H1 (cell line): ENCODE data around the gene ARHGEF38. TPM values are rescaled to one million over a fixed set of nuclear protein-coding genes. Genes with fewer than 3 reads are reported as not detected.

ENCODE experiments used
- CTCF ChIA-PET: fragments of 300-600 bp; sonication (Branson Sonifier 250); formaldehyde crosslinking; loops from one replicate; lab custom pipeline; 2021; ENCODE audit not compliant: partially characterized antibody; lab: Charles Lee
- POLR2A ChIA-PET: fragments of 300-600 bp; sonication (Branson Sonifier 250); formaldehyde crosslinking; loops from one replicate; lab custom pipeline; 2021; ENCODE audit warnings: inconsistent platforms; ENCODE audit not compliant: partially characterized antibody; lab: Charles Lee
- DNase-seq, 2 experiments: peaks; one replicate each; pipeline versions ENCODE4 v3.0.0 to v3.0.0-alpha.2; 2010 to 2022; ENCODE audit warnings: low spot score in 2 of 2, low read depth in 1 of 2, mixed read lengths in 1 of 2
- FAIRE-seq: peaks from 2 replicates; lab custom pipeline; 2011; peaks lifted over from hg19 to GRCh38; lab: Jason Lieb, UNC
- H2AFZ ChIP-seq: 2 replicates; pipeline ENCODE4 v1.8.1; 2012; ENCODE audit warnings: low read length, inconsistent platforms
- H2AK5ac ChIP-seq: 2 replicates; pipeline ENCODE4 v1.6.1; 2013; ENCODE audit warnings: low read depth, low read length
- H2BK120ac ChIP-seq: replicated peaks from 2 replicates; pipeline ENCODE3; 2013; ENCODE audit warnings: low read depth, low read length, inconsistent platforms
- H2BK12ac ChIP-seq: 2 replicates; pipeline ENCODE4 v1.6.1; 2013; ENCODE audit warnings: low read depth, low read length
- H2BK15ac ChIP-seq: 2 replicates; pipeline ENCODE4 v1.6.1; 2013; ENCODE audit warnings: low read length
- H2BK20ac ChIP-seq: 2 replicates; pipeline ENCODE4 v1.6.1; 2013; ENCODE audit warnings: low read length
- H2BK5ac ChIP-seq: 2 replicates; pipeline ENCODE4 v1.6.1; 2013; ENCODE audit warnings: low read depth, low read length
- H3K14ac ChIP-seq: 2 replicates; pipeline ENCODE4 v1.6.1; 2013; ENCODE audit warnings: inconsistent platforms; ENCODE audit not compliant: insufficient read length
- H3K18ac ChIP-seq: 2 replicates; pipeline ENCODE4 v1.6.1; 2013; ENCODE audit warnings: low read length; ENCODE audit errors: extremely low read depth
- H3K23ac ChIP-seq: 2 replicates; pipeline ENCODE4 v1.6.1; 2013; ENCODE audit warnings: inconsistent platforms; ENCODE audit not compliant: insufficient read length
- H3K23me2 ChIP-seq: 2 replicates; pipeline ENCODE4 v1.6.1; 2013; ENCODE audit warnings: low read depth, low read length
- H3K27ac ChIP-seq: 2 replicates; pipeline ENCODE4 v1.6.1; 2011; ENCODE audit warnings: low read depth, low read length, inconsistent platforms
- H3K27me3 ChIP-seq, 4 experiments: replicated peaks in 1 of 4; 1 replicate in 1 of 4; 2 replicates in 3 of 4; pipeline versions ENCODE4 v1.6.1 to v1.8.1; 2011 to 2013; ENCODE audit warnings: low read length in 3 of 4, mild to moderate bottlenecking in 3 of 4, inconsistent platforms in 2 of 4, mixed read lengths in 2 of 4, moderate library complexity in 1 of 4; ENCODE audit not compliant: control insufficient read depth in 3 of 4, insufficient read depth in 3 of 4; ENCODE audit errors: extremely low read depth in 1 of 4
- H3K36me3 ChIP-seq, 4 experiments: 2 replicates each; pipeline versions ENCODE4 v1.6.1 to v1.8.1; 2011 to 2013; ENCODE audit warnings: mild to moderate bottlenecking in 4 of 4, low read length in 3 of 4, moderate library complexity in 2 of 4, control low read depth in 1 of 4, inconsistent platforms in 1 of 4; ENCODE audit not compliant: insufficient read depth in 4 of 4, control insufficient read depth in 2 of 4
- H3K4ac ChIP-seq: replicated peaks from 2 replicates; pipeline ENCODE3; 2013; ENCODE audit warnings: low read length, low read depth, mixed read lengths, inconsistent platforms; ENCODE audit not compliant: insufficient read length
- H3K4me1 ChIP-seq, 4 experiments: replicated peaks in 1 of 4; 1 replicate in 1 of 4; 2 replicates in 3 of 4; pipeline versions ENCODE4 v1.6.1 to v1.8.1; 2011 to 2013; ENCODE audit warnings: low read length in 3 of 4, inconsistent platforms in 2 of 4, mixed read lengths in 1 of 4; ENCODE audit not compliant: insufficient read depth in 4 of 4, control insufficient read depth in 3 of 4
- H3K4me2 ChIP-seq, 2 experiments: 2 replicates each; pipeline versions ENCODE4 v1.6.1 to v1.8.1; 2011 to 2013; ENCODE audit warnings: low read depth in 2 of 2, low read length in 2 of 2, control low read depth in 1 of 2, inconsistent platforms in 1 of 2, mild to moderate bottlenecking in 1 of 2; ENCODE audit not compliant: insufficient read depth in 1 of 2
- H3K4me3 ChIP-seq, 4 experiments: fragments of 200-600, 300-600 bp in 1 of 4; sonication (generic), shearing (Covaris generic), sonication (Bioruptor Twin) in 1 of 4; 2 replicates each; pipeline versions ENCODE4 v1.5.1 to v1.8.1; 2011 to 2016; ENCODE audit warnings: low read length in 4 of 4, low read depth in 3 of 4, control low read depth in 2 of 4, inconsistent platforms in 2 of 4, mild to moderate bottlenecking in 2 of 4, mixed read lengths in 1 of 4, moderate library complexity in 1 of 4; ENCODE audit not compliant: insufficient read depth in 2 of 4; ENCODE audit errors: extremely low read depth in 1 of 4
- H3K56ac ChIP-seq: replicated peaks from 2 replicates; pipeline ENCODE3; 2013; ENCODE audit warnings: low read depth, mild to moderate bottlenecking, mixed read lengths, low read length, inconsistent platforms; ENCODE audit not compliant: insufficient read length
- H3K79me1 ChIP-seq: 2 replicates; pipeline ENCODE4 v1.6.1; 2013; ENCODE audit warnings: low read depth, low read length, control low read depth
- H3K79me2 ChIP-seq, 2 experiments: 2 replicates each; pipeline versions ENCODE4 v1.6.1 to v1.8.1; 2012 to 2013; ENCODE audit warnings: low read length in 2 of 2, mild to moderate bottlenecking in 2 of 2, inconsistent platforms in 1 of 2; ENCODE audit not compliant: insufficient read depth in 2 of 2, control insufficient read depth in 1 of 2
- H3K9ac ChIP-seq, 4 experiments: replicated peaks in 1 of 4; 1 replicate in 1 of 4; 2 replicates in 3 of 4; pipeline versions ENCODE4 v1.6.1 to v1.8.1; 2011 to 2013; ENCODE audit warnings: low read depth in 3 of 4, low read length in 3 of 4, control low read depth in 2 of 4, mild to moderate bottlenecking in 2 of 4, moderate library complexity in 2 of 4, inconsistent platforms in 1 of 4; ENCODE audit errors: extremely low read depth in 1 of 4
- H3K9me3 ChIP-seq, 2 experiments: 2 replicates each; pipeline versions ENCODE4 v1.6.1 to v1.8.1; 2012 to 2013; ENCODE audit warnings: mild to moderate bottlenecking in 2 of 2, moderate library complexity in 2 of 2, control low read depth in 1 of 2, inconsistent platforms in 1 of 2, low read depth in 1 of 2, low read length in 1 of 2, mixed read lengths in 1 of 2; ENCODE audit not compliant: insufficient read depth in 2 of 2
- H4K20me1 ChIP-seq, 2 experiments: replicated peaks in 1 of 2; 2 replicates each; pipeline versions ENCODE3 to v1.8.1; 2011 to 2013; ENCODE audit warnings: inconsistent platforms in 2 of 2, low read length in 2 of 2, mild to moderate bottlenecking in 1 of 2; ENCODE audit not compliant: insufficient read depth in 2 of 2, control insufficient read depth in 1 of 2
- H4K5ac ChIP-seq: 2 replicates; pipeline ENCODE4 v1.6.1; 2013; ENCODE audit warnings: low read length, low read depth, mixed read lengths, inconsistent platforms; ENCODE audit not compliant: insufficient read length
- H4K8ac ChIP-seq: 2 replicates; pipeline ENCODE4 v1.8.0; 2013; ENCODE audit warnings: mild to moderate bottlenecking, moderate library complexity, low read length, inconsistent platforms; ENCODE audit not compliant: insufficient read depth; ENCODE audit errors: extremely low read depth
- H4K91ac ChIP-seq: replicated peaks from 2 replicates; pipeline ENCODE3; 2013; ENCODE audit warnings: low read length, mixed read lengths, inconsistent platforms; ENCODE audit not compliant: insufficient read length
- ATF2 ChIP-seq: IDR thresholded peaks from 2 replicates; pipeline ENCODE4 v1.6.1; 2012; ENCODE audit warnings: low read length, inconsistent platforms
- KDM1A ChIP-seq: fragments of 200-600, 300-600 bp; sonication (generic); IDR thresholded peaks from 2 replicates; pipeline ENCODE4 v1.7.1; 2016; ENCODE audit warnings: mild to moderate bottlenecking, low read length, borderline replicate concordance
- NANOG ChIP-seq: IDR thresholded peaks from 2 replicates; pipeline ENCODE4 v1.6.1; 2011; ENCODE audit warnings: low read length, low read depth, mild to moderate bottlenecking, inconsistent platforms; ENCODE audit not compliant: insufficient read depth, poor library complexity, severe bottlenecking
- RFX5 ChIP-seq: IDR thresholded peaks from 2 replicates; pipeline ENCODE4 v1.6.1; 2011; ENCODE audit warnings: low read depth, low read length, improper control_type of control experiment, borderline replicate concordance
- SIRT6 ChIP-seq: IDR thresholded peaks from one replicate; pipeline ENCODE4 v1.7.1; 2012; ENCODE audit warnings: low read length, inconsistent platforms
- SP2 ChIP-seq: IDR thresholded peaks from 2 replicates; pipeline ENCODE4 v1.6.1; 2012; ENCODE audit warnings: mild to moderate bottlenecking, low read length, inconsistent platforms
- SP4 ChIP-seq: IDR thresholded peaks from 2 replicates; pipeline ENCODE4 v1.6.1; 2012; ENCODE audit warnings: low read length, inconsistent platforms
- SUZ12 ChIP-seq: fragments of 200-600 bp; sonication (generic); IDR thresholded peaks from 2 replicates; pipeline ENCODE4 v1.6.1; 2012; ENCODE audit warnings: mild to moderate bottlenecking, inconsistent platforms, low read length, moderate library complexity, mixed read lengths
- WGBS, 2 experiments: shearing (Covaris generic) in 1 of 2; methylation state at CpG; one replicate each; pipeline versions ENCODE4 v1.1.6 to v1.1.7; 2013 to 2015; ENCODE audit warnings: low lambda C conversion rate in 2 of 2, mixed read lengths in 2 of 2, inconsistent platforms in 1 of 2, low coverage in 1 of 2, missing lambda C conversion rate in 1 of 2; ENCODE audit not compliant: insufficient replicate concordance in 2 of 2, insufficient coverage in 1 of 2, insufficient read length in 1 of 2; ENCODE audit errors: extremely low coverage in 1 of 2, missing lambda C conversion rate in 1 of 2; 5-methylcytosine and 5-hydroxymethylcytosine counted together
- polyA plus RNA-seq, 7 experiments: library from polyadenylated mRNA; depleted of rRNA in 3 of 7; stranded (reverse) in 5 of 7; unstranded in 2 of 7; fragments of >200 nt in 5 of 7; fragments of 200-250 nt in 2 of 7; gene quantifications; 1 replicate in 5 of 7; 2 replicates in 1 of 7; 4 replicates in 1 of 7; pipeline versions ENCODE4 v1.2.1 to v1.2.3, GENCODE V29; 2011 to 2013; ENCODE audit warnings: missing spikeins in 2 of 7, mixed read lengths in 2 of 7
- total RNA-seq: library from RNA; stranded (reverse); fragmentation: NEBNext Ultra II Directional; extraction: Animal tissue kit (Norgen Biotek cat#: 25700); gene quantifications from 2 replicates; pipeline ENCODE4 v1.2.1, GENCODE V29; 2021

Gene ARHGEF38
- total and polyA plus RNA-seq, 2 of the 8 experiments (the other 6 are each of a cell fraction or from before 2014, with no cell fraction given): not detected

GRCh38 chr4:105526656-105527055 is 25.8 kb upstream of the ARHGEF38 start:
- Histone ChIP-seq H3K79me1 (no peaks in the 10 kb centered on the region), H3K14ac (no peak overlapping the region), H2AFZ (no peak overlapping the region), H3K4ac (no peak overlapping the region), H3K9ac (no peak overlapping the region), H2BK15ac (no peak overlapping the region), H4K20me1 (no peaks in the 10 kb centered on the region), H3K4me3 (no peak overlapping the region), H4K91ac (no peak overlapping the region), H3K56ac (no peak overlapping the region), H4K5ac (no peak overlapping the region), H2BK20ac (no peak overlapping the region), H3K18ac (no peak overlapping the region), H3K4me1 (no peaks in the 10 kb centered on the region), H2BK120ac (no peak overlapping the region), H3K23me2 (no peaks in the 10 kb centered on the region), H3K9me3 (no peaks in the 10 kb centered on the region)
- DNase-seq: no peak
- CTCF ChIA-PET: interaction anchor here (0.6 to 1.2 kb wide), 4 partner anchors 11 to 1269 kb away, joined by 3 to 4 read pairs (median 3); no protein-coding TSS in a partner anchor
- TF ChIP-seq KDM1A: no peak
- no peak for TF ChIP-seq SP2
- TF ChIP-seq RFX5: no peak
- TF ChIP-seq SIRT6: no peak
- no peak for TF ChIP-seq NANOG
- TF ChIP-seq SP4: no peak
- TF ChIP-seq SUZ12: no peak
- TF ChIP-seq ATF2: no peak
- TF ChIP-seq, all 59 proteins: peak for 0
- no peak overlapping the region for H2BK5ac ChIP-seq
- POLR2A ChIA-PET: no interaction called here
- no peak overlapping the region for H4K8ac ChIP-seq
- FAIRE-seq: no peak
- no peak overlapping the region for H3K23ac ChIP-seq
- no peak overlapping the region for H3K4me2 ChIP-seq
- no peak overlapping the region for H2BK12ac ChIP-seq
- 96% methylated on average over 7 of the region's 15 CpGs; no CpG with 5 or more reads in 1 of the 2 experiments for WGBS, 2 experiments
- H2AK5ac ChIP-seq: no peak overlapping the region
- H3K27ac ChIP-seq: no peak overlapping the region
- no peaks in the 10 kb centered on the region for H3K36me3 ChIP-seq
- no peaks in the 10 kb centered on the region for H3K27me3 ChIP-seq
- H3K79me2 ChIP-seq: no peaks in the 10 kb centered on the region
